NCI-H69 (cell line): ENCODE measurements around the gene ANKRD39.

Experiments used
- DNase-seq: peaks from one replicate; lab custom pipeline; 2025; lab: John Stamatoyannopoulos, UW

ANKRD39 gene

DNA sequence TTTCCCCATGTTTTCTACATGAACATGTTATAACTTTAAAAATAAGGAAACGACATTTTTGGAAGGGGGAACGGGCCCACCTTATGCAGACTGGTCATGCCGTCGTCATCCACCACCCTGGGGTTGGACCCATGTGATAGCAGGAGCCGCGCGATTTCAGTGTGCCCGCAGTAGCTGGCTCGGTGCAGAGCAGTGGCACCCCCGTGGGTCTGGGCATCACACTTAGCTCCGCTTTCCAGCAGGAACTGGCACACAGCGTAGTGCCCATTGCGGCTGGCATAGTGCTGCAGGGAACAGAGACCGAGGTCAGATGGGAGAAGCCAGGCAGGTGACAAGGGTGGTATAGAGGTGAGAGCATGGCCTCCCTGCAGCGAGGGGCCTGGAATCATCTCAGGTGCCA is 4.5 kb downstream of the ANKRD39 start:
- no peak for DNase-seq

DNA sequence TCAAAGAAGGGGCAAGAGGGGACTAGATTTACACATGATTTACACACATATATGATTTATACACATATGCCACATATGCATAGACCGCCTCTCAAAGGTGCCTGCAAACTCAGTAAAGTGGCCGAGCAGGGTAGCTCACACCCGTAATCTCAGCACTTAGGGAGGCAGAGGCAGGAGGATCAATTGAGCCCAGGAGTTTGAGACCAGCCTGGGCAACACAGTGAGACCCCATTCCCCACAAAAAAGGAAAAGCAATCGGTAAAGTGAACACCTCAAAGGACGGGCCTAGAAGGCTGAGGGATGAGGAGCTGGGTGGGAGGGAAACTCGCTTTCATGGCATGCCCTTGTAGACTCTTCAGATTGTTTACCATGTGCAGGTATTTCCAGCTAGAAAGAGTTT is 5.1 kb downstream of the ANKRD39 start:
- no peak for DNase-seq

DNA sequence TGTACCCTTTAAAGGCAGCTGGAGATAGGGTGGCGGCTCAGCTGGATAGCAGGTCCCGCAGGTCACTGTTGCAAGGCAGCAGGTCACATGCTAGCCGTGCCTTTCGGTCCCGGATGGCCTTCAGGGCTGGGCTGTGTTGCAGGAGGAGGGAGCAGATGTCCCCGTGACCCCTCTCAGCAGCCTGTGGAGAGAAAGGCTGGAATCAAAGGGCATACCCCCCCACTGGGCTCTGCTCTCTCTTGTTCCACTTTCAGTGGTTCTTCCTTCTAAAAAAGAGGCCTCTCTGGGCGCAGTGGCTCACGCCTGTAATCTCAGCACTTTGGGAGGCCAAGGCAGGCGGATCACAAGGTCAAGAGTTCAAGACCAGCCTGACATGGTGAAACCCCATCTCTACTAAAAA is 9.6 kb downstream of the ANKRD39 start:
- DNase-seq, result no peak

DNA sequence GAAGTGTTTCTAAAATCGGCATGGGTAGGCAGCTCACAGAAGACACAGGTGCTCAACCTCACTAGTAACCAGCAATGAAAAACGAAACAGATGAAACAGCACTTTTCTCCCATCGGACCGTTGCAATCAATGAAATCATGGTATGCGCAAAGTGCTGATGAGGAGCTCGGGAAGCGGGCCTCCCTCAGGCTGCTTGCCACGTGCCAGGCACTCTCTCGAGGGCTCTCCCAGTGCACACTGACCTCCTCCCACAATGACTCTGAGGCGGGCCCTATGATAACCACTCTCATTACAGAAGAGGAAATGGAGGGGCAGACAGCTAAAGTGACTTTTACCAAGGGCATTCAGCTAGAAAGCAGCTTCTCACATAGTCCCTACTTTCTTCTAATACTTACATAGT is 10.2 kb downstream of the ANKRD39 start:
- no peak for DNase-seq

DNA sequence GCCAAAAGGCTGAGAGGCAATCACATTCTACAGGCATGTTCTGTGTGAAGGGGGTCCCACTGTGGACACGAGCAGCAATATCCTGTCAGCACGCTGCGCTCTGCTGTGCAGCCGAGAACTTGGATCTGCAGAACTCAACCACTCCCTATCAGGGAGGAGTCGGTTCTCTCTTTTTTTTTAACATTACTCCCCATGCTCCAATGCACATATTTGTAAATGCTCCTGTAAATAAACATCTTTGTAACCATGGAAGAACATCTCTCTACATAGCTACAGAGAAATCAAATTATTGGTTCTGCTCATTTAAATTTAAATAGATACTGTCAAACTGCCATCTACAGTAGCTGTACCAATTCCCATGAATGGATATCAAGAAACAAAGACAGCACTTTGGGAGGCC is 11.0 kb downstream of the ANKRD39 start:
- DNase-seq, result no peak

DNA sequence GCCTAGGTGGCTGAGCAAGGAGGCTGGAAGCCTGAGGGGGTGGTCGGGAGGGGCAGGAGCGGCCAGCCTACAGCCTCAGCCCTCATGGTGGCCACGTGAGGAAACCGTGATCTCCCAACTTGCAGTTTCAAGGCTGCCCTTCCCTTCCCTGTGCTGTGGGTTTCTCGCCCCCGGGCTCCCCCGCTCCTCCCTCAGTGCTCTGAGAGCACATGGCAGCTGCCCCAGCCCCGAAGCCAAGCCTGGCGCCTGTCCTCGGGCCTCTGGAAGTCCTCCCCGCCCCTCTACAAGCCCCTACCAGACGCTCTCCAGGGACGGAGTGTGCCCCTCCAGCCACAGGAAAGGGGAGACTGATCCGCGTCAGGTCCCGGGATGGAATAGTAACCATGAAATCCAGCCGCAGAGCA is 13.4 kb downstream of the ANKRD39 start:
- no peak for DNase-seq

DNA sequence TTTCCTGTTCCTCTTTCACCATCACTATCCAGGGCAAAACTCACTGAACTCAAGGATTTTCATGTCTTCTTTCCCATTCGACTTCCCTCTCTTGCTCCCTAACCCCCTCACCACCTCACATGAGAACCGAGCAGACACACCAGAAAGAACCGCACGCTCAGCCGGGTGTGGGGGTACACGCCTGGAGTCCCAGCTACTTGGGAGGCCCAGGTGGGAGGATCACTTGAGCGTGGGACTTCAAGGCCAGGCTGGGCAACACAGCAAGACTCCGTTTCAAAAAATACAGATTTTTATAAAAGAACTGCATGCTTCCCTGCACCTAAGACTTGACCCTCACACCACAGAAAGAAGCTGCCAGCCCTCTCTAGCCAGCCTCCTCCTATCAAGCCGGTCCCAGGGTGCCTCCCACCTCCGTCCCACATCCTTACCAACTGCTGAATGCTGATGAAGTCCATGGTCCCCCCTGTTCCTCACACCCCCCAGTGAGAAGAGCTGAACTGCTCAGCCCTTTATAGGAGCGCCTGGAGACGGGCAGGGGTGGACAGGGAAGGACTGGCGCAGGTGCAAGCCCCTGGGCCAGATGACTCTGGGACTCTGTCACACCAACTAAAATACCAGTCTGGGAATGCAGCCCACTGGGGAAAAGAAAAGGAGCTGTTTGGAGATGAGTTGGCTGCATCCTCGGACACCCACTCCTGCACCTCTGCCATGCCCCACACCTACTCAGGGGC is 14.1 kb downstream of the ANKRD39 start, which contains the start of gene ANKRD23:
TSS of gene ANKRD23 (minus strand) at position 484 of the 731 bp plus-strand sequence. CDS start at position 455, 29 bp downstream.
- DNase-seq, result no peak

DNA sequence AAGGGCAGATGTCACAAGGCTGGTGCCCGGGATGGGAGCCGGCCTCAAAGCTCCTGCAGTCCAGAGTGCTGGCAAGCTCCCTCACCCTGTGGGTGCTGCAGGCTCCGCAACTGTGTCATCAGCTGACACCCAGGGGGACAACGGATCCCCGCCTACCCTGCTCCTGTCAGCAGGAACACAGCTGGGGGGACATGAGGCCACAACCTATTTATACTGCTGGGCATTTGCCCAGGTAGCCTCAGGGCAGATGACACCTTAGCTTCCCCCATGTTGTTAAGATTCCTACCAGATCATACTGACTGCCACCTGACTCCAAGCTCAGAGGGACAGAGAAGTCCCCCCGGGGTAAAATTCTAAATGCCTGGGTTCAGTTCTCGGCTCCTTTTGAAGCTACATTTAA is 15.2 kb downstream of the ANKRD39 start:
- DNase-seq, result peak; percentile 32

DNA sequence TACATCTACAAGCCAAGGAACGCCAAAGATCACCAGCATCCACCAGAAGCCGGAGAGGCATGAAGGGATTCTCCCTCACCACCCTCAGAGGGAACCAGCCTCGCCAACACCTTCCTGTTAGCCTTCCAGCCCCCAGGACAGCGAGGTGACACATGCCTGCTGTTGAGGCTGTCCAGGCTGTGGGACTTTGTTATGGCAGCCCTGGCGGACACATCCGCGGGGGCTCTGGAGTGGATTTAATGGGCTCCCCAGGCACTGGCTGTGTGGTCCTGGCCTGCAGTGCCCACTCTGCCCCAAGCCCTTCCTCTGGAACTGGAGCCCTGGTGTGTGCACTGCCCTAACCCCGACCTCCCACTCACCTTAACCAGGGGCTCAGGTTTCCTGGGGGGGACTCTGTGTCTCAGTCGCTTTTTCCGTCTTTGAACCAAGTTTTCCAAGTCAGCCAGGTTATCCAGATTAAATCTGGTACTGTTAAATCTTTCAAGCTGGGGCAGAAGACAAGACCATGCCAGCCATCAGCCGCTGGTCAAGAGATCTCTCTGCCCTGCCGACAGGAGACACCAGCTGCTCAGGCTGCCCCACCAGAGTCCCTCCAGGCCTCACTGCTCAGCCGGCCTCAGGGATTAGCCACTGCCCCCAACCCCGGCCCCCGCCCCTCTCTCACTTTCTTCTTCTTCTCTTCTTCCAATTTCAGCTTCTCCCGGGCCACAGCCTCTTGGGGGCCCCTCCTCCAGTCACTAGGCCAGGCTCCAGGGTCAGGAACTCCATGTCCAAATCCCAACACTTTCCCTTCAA is 15.9 kb downstream of the ANKRD39 start:
- no peak for DNase-seq

DNA sequence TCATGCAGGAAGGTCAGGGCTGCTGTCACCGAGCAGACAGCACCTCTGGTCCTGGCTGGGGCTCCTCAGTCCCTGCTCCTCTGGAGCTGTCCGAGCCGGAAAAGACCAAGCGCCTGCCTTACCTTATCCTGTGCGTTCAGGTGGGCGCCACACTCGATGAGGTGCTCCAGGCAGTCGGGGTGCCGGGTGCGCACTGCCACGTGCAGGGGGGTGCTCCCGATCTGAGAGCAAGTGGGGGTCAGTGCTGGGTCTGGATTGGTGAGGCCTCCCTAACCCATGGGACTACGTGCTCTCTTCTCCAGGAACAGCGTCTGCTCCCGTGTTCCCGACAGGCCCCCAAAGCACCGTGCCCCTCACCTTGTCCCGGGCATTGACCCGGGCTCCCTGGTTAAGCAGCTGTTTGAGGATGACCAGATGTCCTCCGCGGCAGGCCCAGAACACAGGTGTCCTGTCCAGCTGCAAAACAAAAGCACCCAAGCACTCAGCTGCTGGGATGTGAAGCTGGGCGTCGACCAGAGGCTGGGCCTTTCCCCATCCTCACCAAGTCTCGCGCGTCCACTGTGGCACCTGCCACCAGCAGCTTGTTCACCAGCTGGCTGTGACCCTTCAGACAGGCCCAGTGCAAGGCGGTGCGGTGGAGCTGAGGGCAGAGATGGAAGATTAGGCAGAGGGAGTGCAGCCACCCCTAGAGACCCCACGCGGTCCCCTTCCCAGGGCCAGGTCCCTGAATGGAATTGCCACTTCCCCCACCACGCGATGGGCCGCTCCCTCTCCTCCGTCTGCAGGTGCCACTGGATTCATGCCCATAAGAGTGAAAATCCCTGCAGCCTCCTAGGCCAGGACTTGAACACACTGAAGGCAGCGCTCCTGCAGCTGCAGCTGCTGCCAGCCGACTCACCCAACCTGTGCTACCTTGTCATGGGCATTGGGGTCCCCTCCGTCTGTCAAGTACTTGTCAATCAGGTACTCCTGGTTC is 17.7 kb downstream of the ANKRD39 start:
- DNase-seq, result no peak

DNA sequence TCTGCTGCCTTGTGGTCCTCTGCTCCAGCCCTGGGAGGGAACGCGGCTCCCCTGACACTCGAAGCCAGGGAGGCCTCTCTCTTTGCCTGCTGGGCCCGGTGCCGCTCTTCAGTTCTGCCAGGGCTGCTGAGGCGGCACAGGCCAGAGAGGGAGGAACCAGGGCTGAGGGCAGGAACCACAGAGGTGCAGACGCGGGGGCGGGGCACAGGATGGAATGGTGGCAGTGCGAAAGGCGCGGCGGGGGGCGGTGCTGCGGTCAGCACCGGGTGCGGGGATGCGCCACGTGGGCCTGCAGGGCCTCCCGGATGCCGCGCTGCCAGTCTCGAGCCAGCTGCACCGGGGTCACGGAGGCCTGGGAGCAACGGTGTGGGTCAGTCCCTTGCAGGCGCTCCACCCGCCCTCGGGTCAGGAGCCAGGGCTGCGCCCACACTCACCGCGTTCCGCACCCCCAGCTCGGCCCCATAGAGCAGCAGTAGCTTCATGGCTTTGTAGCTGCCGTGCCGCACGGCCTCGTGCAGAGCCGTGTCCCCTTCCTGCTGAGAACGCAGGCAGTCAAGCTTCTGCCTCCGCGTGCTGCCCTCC is 18.4 kb downstream of the ANKRD39 start:
- DNase-seq, result no peak

DNA sequence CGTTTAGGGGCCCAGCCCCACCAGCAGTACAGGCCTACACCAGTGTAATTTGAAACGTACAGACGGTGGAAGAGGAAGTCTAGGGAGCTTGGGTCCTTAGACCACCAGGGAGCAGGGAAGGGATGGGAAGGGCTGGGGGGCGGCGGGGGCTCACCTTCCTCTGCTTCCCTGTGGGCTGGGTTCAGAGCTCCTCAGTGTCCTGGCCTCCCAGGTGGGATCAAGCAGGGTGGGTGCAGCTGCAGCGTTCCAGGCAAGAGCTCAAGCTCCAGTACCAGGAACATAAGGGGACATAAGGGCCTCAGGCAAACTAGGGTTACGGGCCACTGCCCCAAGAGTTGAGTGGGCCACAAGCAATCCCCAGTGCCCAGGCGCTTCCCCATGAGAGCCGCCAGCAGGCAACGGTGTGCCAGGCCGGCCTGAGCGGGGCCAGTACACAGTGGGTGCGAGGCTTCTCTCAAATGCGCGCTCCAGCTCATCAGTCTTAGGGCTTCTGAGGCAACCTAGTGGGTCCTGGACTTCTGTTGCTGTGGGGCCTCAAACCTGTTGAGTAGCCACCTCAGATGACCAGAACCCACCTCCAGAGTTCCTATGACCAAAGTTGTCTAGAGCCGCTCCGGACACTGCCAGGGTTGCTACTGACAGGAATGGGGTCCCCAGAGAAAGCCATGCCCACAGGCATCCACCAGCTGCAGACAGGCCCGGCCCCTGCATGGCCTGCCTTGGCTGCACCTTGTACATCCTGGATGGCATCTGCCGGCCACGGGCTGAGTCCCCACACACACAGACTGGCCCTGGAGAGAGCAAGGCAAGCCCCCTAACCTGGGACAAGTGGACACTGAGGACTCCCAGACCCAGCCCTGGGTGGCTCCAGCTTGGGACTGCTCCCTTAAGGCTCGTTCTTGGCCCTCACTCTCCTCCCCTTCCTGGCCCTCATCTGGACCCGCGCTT is 19.2 kb downstream of the ANKRD39 start:
- DNase-seq, result no peak

DNA sequence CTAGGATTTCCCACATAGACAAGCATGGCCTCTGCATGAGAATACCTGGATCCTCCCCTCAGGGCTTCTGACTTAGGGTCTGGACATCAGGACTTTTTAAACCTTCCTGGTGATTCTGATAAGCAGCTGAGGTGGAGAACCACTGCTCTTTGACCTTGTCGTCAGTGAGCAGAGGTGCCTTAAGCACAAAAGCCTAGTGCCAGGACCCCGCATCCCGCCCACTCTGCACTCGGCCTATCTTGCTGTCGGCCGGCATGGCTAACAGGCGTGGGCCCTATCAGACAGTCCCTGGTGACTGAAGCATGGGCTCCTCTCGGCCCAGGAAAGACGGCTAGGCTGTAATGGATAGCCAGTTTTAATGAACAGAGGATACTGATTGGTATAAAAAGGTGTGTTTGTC is 20.2 kb downstream of the ANKRD39 start:
- no peak for DNase-seq

DNA sequence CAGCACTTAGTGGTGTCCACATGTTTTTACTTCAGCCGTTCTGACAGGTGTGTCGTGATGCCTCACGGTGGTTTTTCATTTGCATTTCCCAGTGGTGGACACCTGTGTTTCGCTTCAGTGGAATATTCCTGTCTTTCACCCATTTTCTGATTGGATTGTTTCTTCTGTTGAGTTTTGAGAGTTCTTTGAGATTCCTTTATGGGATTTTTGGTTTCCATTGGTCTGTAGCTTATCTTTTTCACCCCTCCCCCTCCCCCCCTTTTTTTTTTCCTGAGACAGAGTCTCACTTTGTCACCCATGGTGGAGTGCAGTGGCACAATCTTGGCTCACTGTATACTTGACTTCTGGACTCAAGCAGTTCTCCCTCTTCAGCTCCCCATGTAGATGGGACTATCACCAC is 22.0 kb downstream of the ANKRD39 start:
- DNase-seq, result no peak

DNA sequence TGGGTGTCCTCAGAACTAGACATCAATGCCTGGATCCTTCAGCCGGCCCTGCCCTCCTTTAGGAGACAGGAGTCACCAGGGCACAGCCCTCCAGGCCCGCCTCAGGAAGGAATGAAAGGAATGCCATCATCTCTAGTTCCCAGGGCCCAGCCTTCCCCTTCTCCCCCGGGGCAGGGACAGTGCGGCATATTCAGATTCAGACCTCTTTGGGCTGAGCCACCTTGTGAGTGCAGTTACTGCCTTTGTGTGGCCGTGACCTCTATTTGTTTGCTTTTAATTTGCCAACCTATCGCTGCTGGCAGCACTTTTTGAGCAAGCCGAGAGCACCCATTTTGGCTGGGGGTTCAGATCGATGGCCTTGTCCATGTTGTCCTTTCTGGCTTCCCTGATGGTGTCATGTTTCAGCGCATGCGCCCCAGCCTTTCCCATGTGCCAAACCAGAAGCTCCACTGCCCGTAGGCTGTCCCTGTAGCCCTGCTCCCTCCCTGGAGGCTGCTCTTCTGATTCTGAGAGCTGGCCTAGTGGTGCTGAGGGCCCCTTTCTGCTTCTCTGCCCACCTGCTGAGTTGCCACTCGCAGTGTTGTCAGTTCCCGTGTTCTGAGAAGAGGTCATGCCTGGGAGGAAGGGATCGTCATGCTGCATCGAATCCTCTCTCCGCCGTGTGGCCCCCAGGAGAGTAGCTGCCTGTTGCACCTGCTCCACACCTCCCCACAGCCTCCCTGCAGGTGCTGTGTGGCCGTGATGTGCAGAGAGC is 24.9 kb downstream of the ANKRD39 start:
- peak; percentile 75 for DNase-seq

DNA sequence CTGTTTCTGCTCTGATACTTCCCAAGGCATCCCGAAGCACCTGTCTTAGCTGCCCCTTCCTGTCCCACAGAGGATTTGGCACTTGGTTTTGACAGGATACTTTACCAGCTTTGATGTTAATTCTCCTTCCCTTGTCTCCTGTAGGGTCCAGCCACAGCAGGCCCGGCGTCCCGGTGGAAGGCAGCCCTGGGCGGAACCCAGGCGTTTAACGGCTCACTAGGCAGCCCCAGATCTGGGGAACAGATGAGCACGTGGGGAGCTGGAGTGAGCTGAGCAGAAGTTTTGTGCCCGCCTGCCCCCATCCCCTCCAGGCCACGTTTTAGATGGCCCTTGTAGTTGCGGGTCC is 25.4 kb downstream of the ANKRD39 start:
- DNase-seq, result no peak

DNA sequence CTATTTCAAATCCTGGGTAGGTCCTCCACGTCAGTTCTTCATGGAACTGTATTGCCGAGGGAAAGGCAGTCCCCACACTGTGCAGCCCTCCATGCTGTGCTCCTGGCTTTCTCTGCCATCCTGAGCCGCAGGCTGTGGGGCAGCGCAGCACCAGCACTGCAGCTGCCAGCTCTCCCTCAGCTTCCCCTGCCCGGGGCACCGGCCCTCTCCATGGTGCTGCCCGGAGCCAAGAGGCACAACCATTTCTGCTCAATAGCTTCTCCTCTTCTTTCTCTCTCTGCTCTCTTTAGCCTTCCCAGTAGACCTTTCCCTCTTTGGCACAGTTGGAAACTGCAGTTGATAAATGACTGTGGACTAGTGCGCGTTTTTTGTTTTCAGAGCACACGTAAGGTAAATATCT is 26.1 kb downstream of the ANKRD39 start:
- DNase-seq, result no peak

DNA sequence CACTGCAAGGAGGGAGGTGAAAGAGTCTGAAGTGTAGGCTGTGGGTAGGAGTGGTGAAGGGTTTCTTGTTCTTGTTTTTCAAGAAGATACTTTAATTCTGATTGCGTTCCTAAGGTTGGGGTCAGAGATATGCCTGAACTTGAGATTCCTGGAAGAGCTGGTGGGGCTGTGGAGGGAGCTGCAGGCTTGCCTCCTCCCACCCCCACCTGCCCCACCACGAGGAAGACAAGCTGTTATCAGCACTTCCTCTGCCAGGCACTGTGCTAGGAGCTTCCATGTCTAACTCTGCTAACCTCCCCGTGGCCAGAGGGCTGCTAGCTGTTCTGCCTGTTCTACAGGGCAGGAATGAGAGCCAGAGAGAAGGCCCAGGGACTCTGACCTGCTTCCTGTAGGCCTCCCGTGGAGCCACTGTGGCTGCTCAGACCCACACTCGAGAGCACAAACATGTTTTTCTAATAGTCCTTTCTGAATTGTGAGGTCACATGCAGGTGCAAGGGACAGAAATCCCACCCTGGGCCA is 27.7 kb downstream of the ANKRD39 start:
- DNase-seq, result no peak

DNA sequence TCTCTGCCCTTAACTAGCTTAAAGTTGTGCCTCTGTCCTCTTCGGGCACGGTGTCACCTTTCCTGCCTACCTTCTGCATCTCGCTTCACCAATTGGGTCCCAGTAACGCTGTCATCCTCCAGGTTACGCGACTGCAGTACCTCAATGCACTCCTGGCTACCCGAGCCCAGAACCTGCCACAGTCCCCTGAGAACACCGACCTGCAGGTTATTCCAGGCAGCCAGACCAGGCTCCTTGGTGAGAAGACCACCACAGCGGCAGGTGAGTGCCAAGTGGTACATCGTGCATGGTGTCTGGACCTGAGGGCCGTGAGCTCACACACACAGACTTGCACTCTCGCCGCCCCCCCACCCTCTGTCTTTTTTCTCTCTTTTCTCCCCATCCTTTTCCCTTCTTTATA is 28.9 kb downstream of the ANKRD39 start:
- no peak for DNase-seq

DNA sequence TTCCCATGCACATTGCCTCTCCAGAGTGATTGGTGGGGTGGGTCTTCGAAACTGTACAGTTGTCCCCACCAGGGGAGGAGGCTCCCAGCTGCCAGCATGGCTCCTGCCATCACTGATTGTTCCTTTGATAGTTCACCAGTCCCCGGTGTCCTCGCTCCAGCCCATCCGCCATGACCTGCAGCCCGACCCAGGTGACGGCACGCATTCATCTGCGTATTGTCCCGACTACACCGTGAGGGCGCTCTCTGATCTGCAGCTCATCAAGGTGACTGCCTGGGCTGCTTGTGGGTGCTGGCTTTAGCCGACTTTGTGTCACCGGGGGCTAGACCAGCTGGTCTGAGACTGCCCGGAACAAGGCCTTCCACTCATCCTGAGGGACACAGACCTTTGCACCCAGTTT is 29.4 kb downstream of the ANKRD39 start:
- DNase-seq, result no peak
